IPS DF 6.9 (cell line): Measurements from ENCODE around the gene CDH23.

ENCODE experiments used
- DNase-seq: peaks from one replicate; pipeline ENCODE4 v3.0.0-alpha.2; 2013; ENCODE audit warnings: low read depth, low spot score
- H3K27ac ChIP-seq: one replicate; pipeline ENCODE4 v1.5.1; 2013; ENCODE audit warnings: low read length, control low read depth
- H3K27me3 ChIP-seq: 2 replicates; pipeline ENCODE4 v1.6.1; 2013; ENCODE audit warnings: mild to moderate bottlenecking, low read length; ENCODE audit not compliant: control insufficient read depth, insufficient read depth
- H3K36me3 ChIP-seq: 2 replicates; pipeline ENCODE4 v1.6.1; 2013; ENCODE audit warnings: low read length; ENCODE audit not compliant: control insufficient read depth, insufficient read depth
- H3K4me1 ChIP-seq: 2 replicates; pipeline ENCODE4 v1.6.1; 2013; ENCODE audit warnings: low read length; ENCODE audit not compliant: control insufficient read depth, insufficient read depth
- H3K4me3 ChIP-seq: 2 replicates; pipeline ENCODE4 v1.5.1; 2013; ENCODE audit warnings: mild to moderate bottlenecking, low read length
- H3K9me3 ChIP-seq: 2 replicates; pipeline ENCODE4 v1.6.1; 2013; ENCODE audit warnings: low read length, inconsistent platforms; ENCODE audit not compliant: control insufficient read depth, insufficient read depth
- WGBS: extraction: QIAGEN DNeasy Blood & Tissue Kit; methylation state at CpG from one replicate; pipeline ENCODE4 v1.1.7; 2013; ENCODE audit warnings: mixed read lengths, missing lambda C conversion rate; ENCODE audit not compliant: insufficient read length, insufficient coverage; 5-methylcytosine and 5-hydroxymethylcytosine counted together

Gene CDH23

GRCh38 chr10:71823356-71823755 lies 426.6 kb downstream of the CDH23 start:
- Histone ChIP-seq H3K4me3 (no peak overlapping the region), H3K36me3 (peaks cover 45% of the 10 kb centered on the region), H3K27ac (no peak overlapping the region), H3K9me3 (no peaks in the 10 kb centered on the region), H3K4me1 (peaks cover 2% of the 10 kb centered on the region; the same call in 1 of the 2 replicates), H3K27me3 (no peaks in the 10 kb centered on the region)
- no CpG with 5 or more reads among the region's 4 CpGs for WGBS
- DNase-seq, result no peak

- H3K4me1 ChIP-seq, result peaks cover 2% of the 10 kb centered on the region; the same call in 1 of the 2 replicates
- WGBS, result no CpG with 5 or more reads among the region's 3 CpGs
- H3K36me3 ChIP-seq, result peaks cover 42% of the 10 kb centered on the region
- H3K9me3 ChIP-seq, result no peaks in the 10 kb centered on the region
- no peaks in the 10 kb centered on the region for H3K27me3 ChIP-seq
- no peak overlapping the region for H3K27ac ChIP-seq
- H3K4me3 ChIP-seq, result no peak overlapping the region
- DNase-seq, result no peak
These were observed 427.6 kb downstream of the CDH23 start for GRCh38 chr10:71824333-71824732.

GRCh38 chr10:71825217-71825616 lies 428.5 kb downstream of the CDH23 start:
- Histone ChIP-seq H3K4me1 (peaks cover 2% of the 10 kb centered on the region; the same call in 1 of the 2 replicates), H3K27me3 (no peaks in the 10 kb centered on the region), H3K4me3 (no peak overlapping the region), H3K36me3 (peaks cover 36% of the 10 kb centered on the region), H3K27ac (no peak overlapping the region), H3K9me3 (no peaks in the 10 kb centered on the region)
- no peak for DNase-seq
- no CpG with 5 or more reads among the region's 11 CpGs for WGBS

GRCh38 chr10:71827852-71828251 lies 431.1 kb downstream of the CDH23 start:
- peaks cover 29% of the 10 kb centered on the region for H3K36me3 ChIP-seq
- no CpG with 5 or more reads among the region's 6 CpGs for WGBS
- no peaks in the 10 kb centered on the region for H3K9me3 ChIP-seq
- H3K27me3 ChIP-seq, result no peaks in the 10 kb centered on the region
- H3K4me1 ChIP-seq, result peaks cover 2% of the 10 kb centered on the region; the same call in 1 of the 2 replicates
- no peak overlapping the region for H3K4me3 ChIP-seq
- DNase-seq, result no peak
- H3K27ac ChIP-seq, result no peak overlapping the region

GRCh38 chr10:71828702-71829101 lies 432.0 kb downstream of the CDH23 start:
- H3K27me3 ChIP-seq, result no peaks in the 10 kb centered on the region
- WGBS, result no CpG with 5 or more reads among the region's 7 CpGs
- H3K4me1 ChIP-seq, result no peaks in the 10 kb centered on the region
- H3K27ac ChIP-seq, result no peak overlapping the region
- no peak overlapping the region for H3K4me3 ChIP-seq
- DNase-seq, result no peak
- peaks cover 26% of the 10 kb centered on the region; the same call in 1 of the 2 replicates for H3K36me3 ChIP-seq
- H3K9me3 ChIP-seq, result no peaks in the 10 kb centered on the region

GRCh38 chr10:71829171-71829570 lies 432.5 kb downstream of the CDH23 start:
- no peak overlapping the region for H3K4me3 ChIP-seq
- no CpG with 5 or more reads among the region's 5 CpGs for WGBS

DNA sequence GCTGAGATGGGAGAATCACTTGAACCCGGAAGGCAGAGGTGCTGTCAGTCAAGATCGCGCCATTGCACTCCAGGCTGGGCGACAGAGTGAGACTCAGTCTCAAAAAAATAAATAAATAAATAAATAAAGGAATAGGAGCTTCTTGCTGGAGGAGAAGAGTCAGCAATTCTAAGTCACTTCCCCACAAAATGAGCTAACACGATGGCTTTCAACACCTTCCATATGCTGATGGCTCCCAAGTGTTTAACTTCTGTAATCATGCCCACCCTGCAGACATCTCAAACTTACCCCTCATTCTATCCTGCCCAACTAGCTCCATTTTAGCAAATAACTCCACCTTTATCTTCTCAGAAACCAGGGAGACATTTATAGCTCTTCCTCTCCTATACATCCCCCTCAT lies 433.2 kb downstream of the CDH23 start:
- Histone ChIP-seq H3K4me3 (no peak overlapping the region), H3K9me3 (no peaks in the 10 kb centered on the region), H3K27me3 (no peaks in the 10 kb centered on the region), H3K27ac (no peak overlapping the region), H3K4me1 (no peaks in the 10 kb centered on the region), H3K36me3 (peaks cover 27% of the 10 kb centered on the region; the same call in 1 of the 2 replicates)
- no peak for DNase-seq
- no CpG with 5 or more reads among the region's 5 CpGs for WGBS

More at GRCh38 chr10:71829171-71829570, 432.5 kb downstream of the CDH23 start:
- no peak for DNase-seq
- H3K27me3 ChIP-seq, result no peaks in the 10 kb centered on the region
- no peak overlapping the region for H3K27ac ChIP-seq
- H3K36me3 ChIP-seq, result peaks cover 27% of the 10 kb centered on the region; the same call in 1 of the 2 replicates
- no peaks in the 10 kb centered on the region for H3K9me3 ChIP-seq
- H3K4me1 ChIP-seq, result no peaks in the 10 kb centered on the region

DNA sequence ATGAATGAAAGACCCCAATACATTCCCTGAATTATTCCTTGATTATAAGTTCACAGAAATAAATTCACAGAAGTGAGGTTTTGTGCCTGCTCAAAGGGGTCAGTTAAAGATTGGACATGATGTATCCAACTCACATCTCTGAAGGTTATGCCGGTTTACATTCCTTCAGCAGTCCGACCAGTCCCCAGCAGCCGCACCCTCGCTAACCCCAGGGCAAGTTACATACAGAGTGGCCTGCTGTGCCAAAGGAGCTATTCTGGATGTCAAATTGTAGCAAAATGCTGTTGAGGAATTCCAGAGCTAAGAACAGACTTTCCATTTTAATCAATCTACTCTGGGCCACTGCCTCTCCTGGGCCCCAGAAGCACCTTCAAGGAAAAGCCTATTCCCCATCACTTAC lies 434.0 kb downstream of the CDH23 start:
- no peak overlapping the region for H3K4me3 ChIP-seq
- H3K36me3 ChIP-seq, result peaks cover 23% of the 10 kb centered on the region; the same call in 1 of the 2 replicates
- no peaks in the 10 kb centered on the region for H3K4me1 ChIP-seq
- no peaks in the 10 kb centered on the region for H3K27me3 ChIP-seq
- DNase-seq, result no peak
- H3K9me3 ChIP-seq, result no peaks in the 10 kb centered on the region
- H3K27ac ChIP-seq, result no peak overlapping the region
- no CpG with 5 or more reads among the region's 4 CpGs for WGBS

- Histone ChIP-seq H3K4me1 (no peaks in the 10 kb centered on the region), H3K27me3 (no peaks in the 10 kb centered on the region), H3K4me3 (no peak overlapping the region), H3K27ac (no peak overlapping the region), H3K9me3 (no peaks in the 10 kb centered on the region), H3K36me3 (peaks cover 23% of the 10 kb centered on the region; the same call in 1 of the 2 replicates)
- WGBS, result no CpG with 5 or more reads among the region's 19 CpGs
- no peak for DNase-seq
These were observed 435.2 kb downstream of the CDH23 start for GRCh38 chr10:71831646-71832552.

DNA sequence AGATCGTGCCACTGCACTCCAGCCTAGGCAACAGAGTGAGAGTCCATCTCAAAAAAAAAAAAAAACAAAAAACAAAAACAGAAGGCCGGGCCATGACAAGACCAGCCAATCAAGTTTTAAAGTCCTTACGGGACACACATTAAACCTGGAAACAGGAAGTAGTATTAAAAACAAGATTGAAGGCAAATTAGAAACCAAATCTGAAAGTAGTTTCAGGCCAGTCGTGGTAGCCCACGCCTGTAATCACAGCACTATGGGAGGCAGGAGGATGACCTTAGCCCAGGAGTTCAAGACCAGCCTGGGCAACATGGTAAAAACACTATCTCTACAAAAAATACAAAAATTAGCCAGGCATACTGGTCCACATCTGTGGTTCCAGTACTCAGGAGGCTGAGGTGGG lies 436.2 kb downstream of the CDH23 start:
- Histone ChIP-seq H3K27ac (no peak overlapping the region), H3K27me3 (no peaks in the 10 kb centered on the region), H3K36me3 (peaks cover 20% of the 10 kb centered on the region; the same call in 1 of the 2 replicates), H3K4me1 (peaks cover 5% of the 10 kb centered on the region; the same call in 1 of the 2 replicates), H3K4me3 (no peak overlapping the region), H3K9me3 (no peaks in the 10 kb centered on the region)
- no peak for DNase-seq
- no CpG with 5 or more reads among the region's 5 CpGs for WGBS
